ENCODE results near the gene CRIP2. TPM values are rescaled to one million over a fixed set of nuclear protein-coding genes. Genes with fewer than 3 reads are reported as not detected.

CRIP2 gene
- total and polyA plus RNA-seq, 2 experiments from 2014 or later = 3.4 to 9.6 TPM

DNA sequence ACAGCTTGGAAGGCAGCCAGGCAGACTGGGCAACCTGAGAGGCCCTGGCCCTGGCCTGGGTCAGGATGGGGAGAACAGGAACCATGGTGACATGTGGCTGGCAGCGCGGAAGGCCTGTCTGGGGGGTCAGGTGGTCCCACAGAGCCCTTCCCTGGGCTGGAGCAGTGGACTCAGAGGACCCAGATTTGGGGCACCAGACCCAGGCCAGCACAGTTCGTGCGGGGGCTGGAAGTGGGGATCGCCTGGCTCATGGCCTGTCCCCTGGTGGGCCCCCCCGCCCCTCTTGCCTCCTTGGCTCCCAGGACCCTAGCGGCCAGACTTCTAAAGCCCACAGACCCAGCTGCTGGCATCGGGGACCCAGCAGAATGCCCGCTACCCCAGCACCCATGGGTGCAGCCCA, 33.6 kb upstream of the CRIP2 start:
- no peak overlapping the region for H3K4me3 Mint-ChIP-seq
- peaks cover 5% of the 10 kb centered on the region; the same call in 2 of the 3 replicates for H3K4me1 Mint-ChIP-seq
- Histone ChIP-seq H3K9me2 (ENCODE audit: insufficient read depth) (no peaks in the 10 kb centered on the region), H4K20me1 (replicated peaks; ENCODE audit: insufficient read depth) (peaks cover 21% of the 10 kb centered on the region), H3K27ac (ENCODE audit: low read depth) (no peak overlapping the region), H3K79me2 (replicated peaks; ENCODE audit: insufficient read depth) (peaks cover 33% of the 10 kb centered on the region), H3K27me3 (ENCODE audit: insufficient read depth) (no peaks in the 10 kb centered on the region), H3K4me1 (ENCODE audit: insufficient read depth) (no peaks in the 10 kb centered on the region), H3K4me2 (no peak overlapping the region), H3F3A (replicated peaks; ENCODE audit: low read depth) (no peaks in the 10 kb centered on the region), H3K4me3 (no peak overlapping the region), H3K36me3 (ENCODE audit: insufficient read depth) (no peaks in the 10 kb centered on the region), H2AFZ (no peak overlapping the region)
- no peak for TF ChIP-seq ZNF331 (CRISPR knock-in tag; IDR thresholded peaks at IDR 0.05; ENCODE audit: low read depth)
- no peak for TF ChIP-seq EZH2phosphoT487 (IDR thresholded peaks at IDR 0.05; ENCODE audit: unreplicated experiment)
- TF ChIP-seq, protein P1, sequence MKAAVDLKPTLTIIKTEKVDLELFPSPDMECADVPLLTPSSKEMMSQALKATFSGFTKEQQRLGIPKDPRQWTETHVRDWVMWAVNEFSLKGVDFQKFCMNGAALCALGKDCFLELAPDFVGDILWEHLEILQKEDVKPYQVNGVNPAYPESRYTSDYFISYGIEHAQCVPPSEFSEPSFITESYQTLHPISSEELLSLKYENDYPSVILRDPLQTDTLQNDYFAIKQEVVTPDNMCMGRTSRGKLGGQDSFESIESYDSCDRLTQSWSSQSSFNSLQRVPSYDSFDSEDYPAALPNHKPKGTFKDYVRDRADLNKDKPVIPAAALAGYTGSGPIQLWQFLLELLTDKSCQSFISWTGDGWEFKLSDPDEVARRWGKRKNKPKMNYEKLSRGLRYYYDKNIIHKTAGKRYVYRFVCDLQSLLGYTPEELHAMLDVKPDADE (IDR thresholded peaks at IDR 0.05) = no peak
- TF ChIP-seq EZH2 (IDR thresholded peaks at IDR 0.05; ENCODE audit: low read depth, unreplicated experiment) = no peak
- no peak for TF ChIP-seq CREB1 (CRISPR knock-in tag; IDR thresholded peaks at IDR 0.05; ENCODE audit: low read depth)
- TF ChIP-seq POLR2AphosphoS5 (IDR thresholded peaks at IDR 0.05; ENCODE audit: low read depth) = no peak
- TF ChIP-seq JUNB (IDR thresholded peaks at IDR 0.05; ENCODE audit: unreplicated experiment) = no peak
- no peak for TF ChIP-seq STAT1 (IDR thresholded peaks at IDR 0.05; ENCODE audit: unreplicated experiment)
- no peak for TF ChIP-seq NANOG (IDR thresholded peaks at IDR 0.05; ENCODE audit: borderline replicate concordance)
- no peak for TF ChIP-seq ZNF114 (CRISPR knock-in tag; IDR thresholded peaks at IDR 0.05)
- TF ChIP-seq, protein P2, sequence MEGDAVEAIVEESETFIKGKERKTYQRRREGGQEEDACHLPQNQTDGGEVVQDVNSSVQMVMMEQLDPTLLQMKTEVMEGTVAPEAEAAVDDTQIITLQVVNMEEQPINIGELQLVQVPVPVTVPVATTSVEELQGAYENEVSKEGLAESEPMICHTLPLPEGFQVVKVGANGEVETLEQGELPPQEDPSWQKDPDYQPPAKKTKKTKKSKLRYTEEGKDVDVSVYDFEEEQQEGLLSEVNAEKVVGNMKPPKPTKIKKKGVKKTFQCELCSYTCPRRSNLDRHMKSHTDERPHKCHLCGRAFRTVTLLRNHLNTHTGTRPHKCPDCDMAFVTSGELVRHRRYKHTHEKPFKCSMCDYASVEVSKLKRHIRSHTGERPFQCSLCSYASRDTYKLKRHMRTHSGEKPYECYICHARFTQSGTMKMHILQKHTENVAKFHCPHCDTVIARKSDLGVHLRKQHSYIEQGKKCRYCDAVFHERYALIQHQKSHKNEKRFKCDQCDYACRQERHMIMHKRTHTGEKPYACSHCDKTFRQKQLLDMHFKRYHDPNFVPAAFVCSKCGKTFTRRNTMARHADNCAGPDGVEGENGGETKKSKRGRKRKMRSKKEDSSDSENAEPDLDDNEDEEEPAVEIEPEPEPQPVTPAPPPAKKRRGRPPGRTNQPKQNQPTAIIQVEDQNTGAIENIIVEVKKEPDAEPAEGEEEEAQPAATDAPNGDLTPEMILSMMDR (conservative IDR thresholded peaks at IDR 0.05; ENCODE audit: low read depth in 2 of 2) = no peak
- TF ChIP-seq, protein P3, sequence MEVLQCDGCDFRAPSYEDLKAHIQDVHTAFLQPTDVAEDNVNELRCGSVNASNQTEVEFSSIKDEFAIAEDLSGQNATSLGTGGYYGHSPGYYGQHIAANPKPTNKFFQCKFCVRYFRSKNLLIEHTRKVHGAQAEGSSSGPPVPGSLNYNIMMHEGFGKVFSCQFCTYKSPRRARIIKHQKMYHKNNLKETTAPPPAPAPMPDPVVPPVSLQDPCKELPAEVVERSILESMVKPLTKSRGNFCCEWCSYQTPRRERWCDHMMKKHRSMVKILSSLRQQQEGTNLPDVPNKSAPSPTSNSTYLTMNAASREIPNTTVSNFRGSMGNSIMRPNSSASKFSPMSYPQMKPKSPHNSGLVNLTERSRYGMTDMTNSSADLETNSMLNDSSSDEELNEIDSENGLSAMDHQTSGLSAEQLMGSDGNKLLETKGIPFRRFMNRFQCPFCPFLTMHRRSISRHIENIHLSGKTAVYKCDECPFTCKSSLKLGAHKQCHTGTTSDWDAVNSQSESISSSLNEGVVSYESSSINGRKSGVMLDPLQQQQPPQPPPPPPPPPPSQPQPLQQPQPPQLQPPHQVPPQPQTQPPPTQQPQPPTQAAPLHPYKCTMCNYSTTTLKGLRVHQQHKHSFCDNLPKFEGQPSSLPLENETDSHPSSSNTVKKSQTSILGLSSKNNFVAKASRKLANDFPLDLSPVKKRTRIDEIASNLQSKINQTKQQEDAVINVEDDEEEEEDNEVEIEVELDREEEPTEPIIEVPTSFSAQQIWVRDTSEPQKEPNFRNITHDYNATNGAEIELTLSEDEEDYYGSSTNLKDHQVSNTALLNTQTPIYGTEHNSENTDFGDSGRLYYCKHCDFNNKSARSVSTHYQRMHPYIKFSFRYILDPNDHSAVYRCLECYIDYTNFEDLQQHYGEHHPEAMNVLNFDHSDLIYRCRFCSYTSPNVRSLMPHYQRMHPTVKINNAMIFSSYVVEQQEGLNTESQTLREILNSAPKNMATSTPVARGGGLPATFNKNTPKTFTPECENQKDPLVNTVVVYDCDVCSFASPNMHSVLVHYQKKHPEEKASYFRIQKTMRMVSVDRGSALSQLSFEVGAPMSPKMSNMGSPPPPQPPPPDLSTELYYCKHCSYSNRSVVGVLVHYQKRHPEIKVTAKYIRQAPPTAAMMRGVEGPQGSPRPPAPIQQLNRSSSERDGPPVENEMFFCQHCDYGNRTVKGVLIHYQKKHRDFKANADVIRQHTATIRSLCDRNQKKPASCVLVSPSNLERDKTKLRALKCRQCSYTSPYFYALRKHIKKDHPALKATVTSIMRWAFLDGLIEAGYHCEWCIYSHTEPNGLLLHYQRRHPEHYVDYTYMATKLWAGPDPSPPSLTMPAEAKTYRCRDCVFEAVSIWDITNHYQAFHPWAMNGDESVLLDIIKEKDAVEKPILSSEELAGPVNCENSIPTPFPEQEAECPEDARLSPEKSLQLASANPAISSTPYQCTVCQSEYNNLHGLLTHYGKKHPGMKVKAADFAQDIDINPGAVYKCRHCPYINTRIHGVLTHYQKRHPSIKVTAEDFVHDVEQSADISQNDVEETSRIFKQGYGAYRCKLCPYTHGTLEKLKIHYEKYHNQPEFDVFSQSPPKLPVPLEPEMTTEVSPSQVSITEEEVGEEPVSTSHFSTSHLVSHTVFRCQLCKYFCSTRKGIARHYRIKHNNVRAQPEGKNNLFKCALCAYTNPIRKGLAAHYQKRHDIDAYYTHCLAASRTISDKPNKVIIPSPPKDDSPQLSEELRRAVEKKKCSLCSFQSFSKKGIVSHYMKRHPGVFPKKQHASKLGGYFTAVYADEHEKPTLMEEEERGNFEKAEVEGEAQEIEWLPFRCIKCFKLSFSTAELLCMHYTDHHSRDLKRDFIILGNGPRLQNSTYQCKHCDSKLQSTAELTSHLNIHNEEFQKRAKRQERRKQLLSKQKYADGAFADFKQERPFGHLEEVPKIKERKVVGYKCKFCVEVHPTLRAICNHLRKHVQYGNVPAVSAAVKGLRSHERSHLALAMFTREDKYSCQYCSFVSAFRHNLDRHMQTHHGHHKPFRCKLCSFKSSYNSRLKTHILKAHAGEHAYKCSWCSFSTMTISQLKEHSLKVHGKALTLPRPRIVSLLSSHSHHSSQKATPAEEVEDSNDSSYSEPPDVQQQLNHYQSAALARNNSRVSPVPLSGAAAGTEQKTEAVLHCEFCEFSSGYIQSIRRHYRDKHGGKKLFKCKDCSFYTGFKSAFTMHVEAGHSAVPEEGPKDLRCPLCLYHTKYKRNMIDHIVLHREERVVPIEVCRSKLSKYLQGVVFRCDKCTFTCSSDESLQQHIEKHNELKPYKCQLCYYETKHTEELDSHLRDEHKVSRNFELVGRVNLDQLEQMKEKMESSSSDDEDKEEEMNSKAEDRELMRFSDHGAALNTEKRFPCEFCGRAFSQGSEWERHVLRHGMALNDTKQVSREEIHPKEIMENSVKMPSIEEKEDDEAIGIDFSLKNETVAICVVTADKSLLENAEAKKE (CRISPR knock-in tag; IDR thresholded peaks at IDR 0.05) = no peak
- TF ChIP-seq, protein P4, sequence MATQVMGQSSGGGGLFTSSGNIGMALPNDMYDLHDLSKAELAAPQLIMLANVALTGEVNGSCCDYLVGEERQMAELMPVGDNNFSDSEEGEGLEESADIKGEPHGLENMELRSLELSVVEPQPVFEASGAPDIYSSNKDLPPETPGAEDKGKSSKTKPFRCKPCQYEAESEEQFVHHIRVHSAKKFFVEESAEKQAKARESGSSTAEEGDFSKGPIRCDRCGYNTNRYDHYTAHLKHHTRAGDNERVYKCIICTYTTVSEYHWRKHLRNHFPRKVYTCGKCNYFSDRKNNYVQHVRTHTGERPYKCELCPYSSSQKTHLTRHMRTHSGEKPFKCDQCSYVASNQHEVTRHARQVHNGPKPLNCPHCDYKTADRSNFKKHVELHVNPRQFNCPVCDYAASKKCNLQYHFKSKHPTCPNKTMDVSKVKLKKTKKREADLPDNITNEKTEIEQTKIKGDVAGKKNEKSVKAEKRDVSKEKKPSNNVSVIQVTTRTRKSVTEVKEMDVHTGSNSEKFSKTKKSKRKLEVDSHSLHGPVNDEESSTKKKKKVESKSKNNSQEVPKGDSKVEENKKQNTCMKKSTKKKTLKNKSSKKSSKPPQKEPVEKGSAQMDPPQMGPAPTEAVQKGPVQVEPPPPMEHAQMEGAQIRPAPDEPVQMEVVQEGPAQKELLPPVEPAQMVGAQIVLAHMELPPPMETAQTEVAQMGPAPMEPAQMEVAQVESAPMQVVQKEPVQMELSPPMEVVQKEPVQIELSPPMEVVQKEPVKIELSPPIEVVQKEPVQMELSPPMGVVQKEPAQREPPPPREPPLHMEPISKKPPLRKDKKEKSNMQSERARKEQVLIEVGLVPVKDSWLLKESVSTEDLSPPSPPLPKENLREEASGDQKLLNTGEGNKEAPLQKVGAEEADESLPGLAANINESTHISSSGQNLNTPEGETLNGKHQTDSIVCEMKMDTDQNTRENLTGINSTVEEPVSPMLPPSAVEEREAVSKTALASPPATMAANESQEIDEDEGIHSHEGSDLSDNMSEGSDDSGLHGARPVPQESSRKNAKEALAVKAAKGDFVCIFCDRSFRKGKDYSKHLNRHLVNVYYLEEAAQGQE (IDR thresholded peaks at IDR 0.05; ENCODE audit: unreplicated experiment) = no peak
- DNase-seq (ENCODE audit: low spot score) (no peak), ATAC-seq (no peak)
- H3K27me3 Mint-ChIP-seq (ENCODE audit: insufficient read depth, low read depth, poor library complexity) = peaks cover 7% of the 10 kb centered on the region
- H3K36me3 Mint-ChIP-seq (ENCODE audit: low read depth) = peaks cover 20% of the 10 kb centered on the region
- no peaks in the 10 kb centered on the region for H3K9me3 Mint-ChIP-seq
- H3K27ac Mint-ChIP-seq = no peak overlapping the region

Measured in GM23338 (cell line).